HG03558 (cell line): ENCODE data around the gene GRN.
"Not testable (repeated sequence)": the region's sequence is repeated elsewhere in the genome, so short reads cannot be mapped to it uniquely, and the experiment has no call there.

Source experiments
- ATAC-seq: cut with Tn5 transposase; IDR thresholded peaks from one replicate; pipeline ENCODE4 v1.9.1; 2021; ENCODE audit warnings: moderate number of reproducible peaks; ENCODE audit not compliant: unreplicated experiment; ENCODE audit errors: extremely low read depth

Gene GRN

GRCh38 chr17:44378171-44378705 is 33.1 kb downstream of the GRN start:
- ATAC-seq = no peak

DNA sequence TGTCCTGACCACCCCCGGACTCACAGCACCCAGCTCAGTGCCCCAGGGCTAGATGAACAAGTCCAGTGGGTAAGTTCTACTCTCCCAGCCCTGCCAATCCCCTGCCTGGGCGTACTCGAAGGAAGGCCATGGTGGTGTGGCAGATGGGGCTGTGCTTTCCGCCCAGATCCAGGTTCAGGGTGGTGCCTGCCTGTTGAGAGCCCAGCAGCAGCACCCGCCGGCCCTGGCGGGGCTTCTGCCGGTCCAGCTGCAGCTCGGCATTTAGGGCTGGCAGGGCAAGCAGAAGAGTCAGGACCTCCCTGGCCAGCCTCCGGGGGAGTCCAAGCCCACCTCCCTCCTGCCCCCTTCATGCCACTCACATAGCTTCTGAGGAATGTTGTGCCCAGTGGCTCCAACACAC is 34.8 kb downstream of the GRN start:
- no peak for ATAC-seq

- no peak for ATAC-seq
Observed at GRCh38 chr17:44380767-44381166, 35.7 kb downstream of the GRN start.

DNA sequence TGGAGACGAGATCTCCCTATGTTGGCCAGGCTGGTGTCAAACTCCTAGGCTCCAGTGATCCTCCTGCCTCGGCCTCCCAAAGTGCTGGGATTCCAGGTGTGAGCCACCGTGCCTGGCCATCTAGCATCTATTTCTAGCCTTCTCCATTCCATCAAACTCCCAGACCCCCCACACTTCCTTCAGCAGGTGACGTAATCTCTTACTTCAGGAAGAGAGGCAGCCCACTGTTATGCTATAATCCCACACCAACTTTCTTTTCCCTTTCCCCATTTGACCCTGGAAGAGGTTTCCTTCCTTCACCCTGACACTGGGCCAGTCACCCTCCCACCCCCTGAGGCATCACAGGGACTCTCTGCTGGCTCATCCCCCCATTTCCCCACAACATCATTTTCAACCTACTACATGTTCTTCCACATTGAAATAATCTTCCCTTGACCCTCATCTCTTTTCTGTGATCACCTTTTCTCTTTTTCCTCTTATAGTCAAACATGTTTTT is 36.8 kb downstream of the GRN start:
- ATAC-seq = no peak

DNA sequence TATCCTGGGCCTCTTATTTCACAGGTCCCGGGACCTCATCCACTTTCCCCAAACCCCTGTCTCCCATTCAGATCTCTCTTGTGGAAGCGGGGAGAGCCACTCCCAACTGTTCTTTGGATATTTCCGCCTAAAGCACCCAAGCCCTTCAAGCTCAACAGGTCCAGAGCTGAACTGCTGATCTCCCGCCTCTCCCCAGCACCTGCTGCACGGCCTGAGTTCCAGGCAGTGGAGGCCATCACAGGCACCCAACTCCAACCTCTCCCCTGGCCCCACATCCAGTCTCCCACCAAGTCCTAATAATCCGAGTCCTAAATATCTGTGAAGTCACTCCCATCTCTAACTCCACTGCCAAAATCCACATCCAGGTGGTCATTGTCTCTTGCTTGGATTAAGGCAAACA is 37.8 kb downstream of the GRN start:
- ATAC-seq = no peak

DNA sequence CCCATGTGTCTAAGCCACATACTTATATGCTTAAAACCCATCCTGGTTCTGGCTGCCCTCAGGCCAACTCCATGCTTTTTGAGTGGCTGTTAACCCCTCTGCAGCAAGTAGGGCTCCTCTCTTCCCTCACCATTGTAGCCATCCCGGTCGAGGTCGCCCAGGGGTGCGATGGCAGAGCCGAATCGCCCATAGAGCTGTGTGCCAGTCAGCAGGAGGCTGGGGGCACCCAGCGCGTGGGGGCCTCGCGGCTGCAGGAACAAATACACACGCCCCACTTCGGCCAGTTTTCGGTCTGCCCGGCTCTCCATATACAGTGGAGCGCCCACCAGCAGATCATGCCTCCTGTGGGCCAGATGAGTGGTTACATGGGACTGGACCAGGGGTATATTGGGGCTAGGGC is 38.3 kb downstream of the GRN start:
- no peak for ATAC-seq

DNA sequence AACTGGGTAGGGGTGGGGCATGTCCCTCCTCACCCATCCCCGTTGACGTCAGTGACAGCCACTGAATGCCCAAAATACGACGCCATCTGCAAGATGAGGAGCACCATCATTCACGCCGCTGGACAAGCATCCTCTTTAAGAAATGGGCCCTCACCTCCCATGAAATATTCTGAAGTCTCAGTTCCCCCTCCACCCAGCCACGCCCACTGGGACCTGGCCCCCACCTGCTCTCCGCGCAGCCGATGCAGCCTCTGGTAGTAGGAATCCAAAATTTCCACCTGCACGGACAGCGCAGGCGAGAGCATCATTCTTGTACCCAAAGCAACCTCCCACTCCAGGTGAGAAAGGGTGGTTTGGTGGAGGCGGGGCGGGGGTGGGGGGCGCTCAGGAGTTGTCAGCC is 38.8 kb downstream of the GRN start:
- ATAC-seq = no peak

GRCh38 chr17:44384281-44384822 is 39.2 kb downstream of the GRN start:
- ATAC-seq = no peak

DNA sequence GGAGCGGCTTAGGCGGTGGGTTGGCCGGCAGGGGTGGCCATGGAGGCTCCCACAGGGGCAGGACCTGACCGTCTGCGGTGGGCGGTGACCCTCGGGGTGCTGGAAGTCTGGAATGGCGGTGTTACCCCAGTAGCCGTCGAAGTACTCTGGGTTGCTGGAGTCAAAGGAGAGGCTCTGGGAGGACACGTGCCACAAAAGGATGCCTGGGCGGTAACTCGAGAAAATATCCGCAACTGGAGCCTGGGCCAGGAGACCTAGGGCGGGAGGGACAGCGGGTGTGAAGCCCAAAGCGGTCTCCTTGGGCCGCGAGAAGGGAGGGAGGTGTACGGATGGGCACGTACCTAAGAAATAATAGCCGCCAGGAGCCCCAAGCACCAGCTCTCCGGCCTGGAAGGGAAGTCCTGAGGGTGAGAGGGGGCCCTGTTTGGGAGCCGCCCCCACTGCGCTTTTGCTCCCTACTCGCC is 39.8 kb downstream of the GRN start:
- no peak for ATAC-seq

DNA sequence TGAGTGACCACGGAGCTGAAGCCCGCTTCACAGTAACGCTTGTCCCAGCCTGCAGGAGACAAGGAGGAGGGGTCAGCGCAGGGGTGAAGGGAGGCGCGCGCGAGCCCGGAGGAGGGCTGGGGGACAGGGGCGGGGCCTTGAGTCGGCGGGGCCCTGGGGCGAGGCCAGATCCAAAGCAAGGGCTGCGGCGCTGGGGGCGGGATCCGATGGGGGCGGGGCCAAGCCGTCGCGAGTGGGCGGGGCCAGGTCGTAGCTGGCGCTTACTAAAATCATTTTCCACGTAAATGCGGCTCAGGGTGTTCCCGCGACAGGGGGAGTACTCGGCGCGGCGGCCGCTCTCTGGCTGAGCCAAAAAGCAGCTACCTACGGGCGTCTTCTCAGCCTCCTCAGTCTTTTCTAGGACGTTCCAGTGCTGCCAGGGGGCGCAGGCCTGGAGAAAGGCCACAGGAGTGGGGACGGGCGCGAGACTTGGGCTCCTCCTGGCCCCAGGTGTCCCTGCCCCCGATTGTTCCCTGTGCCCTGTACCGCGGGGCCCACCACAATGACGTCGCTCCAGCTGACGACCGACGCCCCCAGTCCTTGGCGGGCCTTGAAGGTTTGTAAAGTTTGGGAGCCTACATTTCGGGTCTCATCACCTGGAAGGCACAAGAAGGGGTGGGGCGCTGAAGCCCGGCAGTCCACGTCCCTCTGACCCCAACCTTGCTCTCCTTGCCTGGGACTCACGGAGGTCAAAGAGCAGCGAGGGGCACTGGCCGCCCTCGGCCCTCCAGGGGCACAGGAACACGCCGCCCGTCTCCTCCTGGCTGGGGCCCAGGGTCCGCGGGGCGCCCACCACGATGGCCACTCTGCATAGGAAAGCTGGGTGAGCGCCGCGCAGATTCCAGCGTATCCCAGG is 40.4 kb downstream of the GRN start:
- no peak for ATAC-seq

GRCh38 chr17:44386182-44386525 is 41.1 kb downstream of the GRN start:
- ATAC-seq = no peak

GRCh38 chr17:44387804-44388203 is 42.7 kb downstream of the GRN start:
- no peak for ATAC-seq

- ATAC-seq = no peak
Observed at GRCh38 chr17:44389281-44389680, 44.2 kb downstream of the GRN start, which contains the start of gene ITGA2B. TSS of gene ITGA2B (minus strand) at chr17:44389649. CDS start at chr17:44389473, 176 bp downstream.

DNA sequence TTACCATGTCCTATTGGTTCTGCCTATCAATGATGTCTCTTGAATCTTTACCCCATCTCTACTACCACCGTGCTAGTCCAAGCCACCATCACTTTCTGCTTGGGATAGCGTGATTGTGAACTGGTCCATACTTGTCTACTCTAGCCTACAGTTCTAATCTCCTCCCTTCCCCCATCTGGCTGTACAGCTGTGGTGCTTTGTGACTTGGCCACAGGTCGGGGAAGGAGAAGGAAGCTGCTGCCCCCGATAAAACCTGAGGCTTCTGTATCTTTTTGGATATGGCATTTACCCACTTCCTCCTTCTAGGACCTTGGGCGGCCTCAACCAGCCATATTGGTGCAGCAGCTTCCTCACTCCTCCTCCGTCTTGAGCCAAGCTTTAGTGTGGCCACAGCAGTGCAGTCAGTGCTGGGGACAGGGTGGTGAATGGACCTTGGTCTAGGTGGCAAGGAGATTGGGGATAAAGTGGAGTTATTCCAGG is 44.7 kb downstream of the GRN start:
- ATAC-seq = no peak

GRCh38 chr17:44390250-44390870 is 45.3 kb downstream of the GRN start:
- no peak for ATAC-seq

GRCh38 chr17:44394112-44394511 is 49.0 kb downstream of the GRN start:
- not testable (repeated sequence) for ATAC-seq

- ATAC-seq = no peak
Observed at GRCh38 chr17:44394833-44395232, 49.7 kb downstream of the GRN start.

- no peak for ATAC-seq
Observed at GRCh38 chr17:44396946-44397345, 51.8 kb downstream of the GRN start.

DNA sequence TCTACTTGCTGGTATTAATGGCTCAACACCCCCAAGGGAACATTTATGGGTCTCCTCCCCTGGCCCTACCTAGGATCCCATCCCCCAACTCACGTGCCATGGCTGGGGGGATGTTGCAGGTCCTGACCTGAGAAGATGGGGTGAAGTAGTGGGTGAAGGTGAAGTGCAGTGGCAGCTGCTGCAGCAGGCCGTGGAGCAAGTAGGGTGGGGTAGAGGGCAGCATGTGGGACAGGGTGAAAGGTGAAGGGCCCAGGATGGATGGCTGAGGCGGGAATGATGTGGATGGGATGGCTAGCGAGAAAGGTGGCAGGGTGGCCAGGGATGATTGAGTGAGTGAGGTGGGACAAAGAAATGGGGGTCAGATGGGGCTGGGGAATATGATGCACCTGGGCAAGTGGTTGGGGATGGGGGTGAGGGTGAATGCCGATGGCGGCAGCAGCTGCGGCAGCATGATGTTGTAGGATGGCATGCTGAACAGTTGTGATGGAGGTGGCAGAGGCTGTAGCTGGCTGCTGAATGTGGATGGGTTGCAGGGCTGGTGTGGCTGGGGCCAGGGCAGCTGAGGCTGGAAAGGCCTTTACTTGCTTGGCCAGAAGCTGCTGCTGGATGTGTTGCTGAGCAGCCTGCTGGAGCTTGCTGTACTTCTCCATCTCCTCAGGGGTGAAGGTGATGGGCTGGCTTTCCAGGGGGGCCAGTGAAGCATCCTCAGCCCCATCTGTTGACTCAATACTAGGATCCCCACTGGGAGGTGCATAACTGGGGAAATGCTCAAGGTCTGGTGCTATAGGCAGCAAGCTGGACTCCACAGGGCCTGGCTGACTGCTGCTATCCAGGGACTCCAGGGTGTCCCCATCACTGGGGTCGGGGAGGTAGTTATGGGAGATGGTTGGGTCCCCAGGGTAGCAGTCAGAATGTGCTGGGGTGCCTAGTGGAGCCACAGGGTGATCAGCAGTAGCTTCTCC is 52.7 kb downstream of the GRN start:
- no peak for ATAC-seq
